GM18867 (cell line): ENCODE data around the gene ERRFI1.

ENCODE experiments used
- ATAC-seq: cut with Tn5 transposase; IDR thresholded peaks from one replicate; pipeline ENCODE4 v1.9.1; 2021; ENCODE audit warnings: mild to moderate bottlenecking, moderate library complexity; ENCODE audit not compliant: unreplicated experiment

Gene ERRFI1

GRCh38 chr1:8020032-8020431 lies 6.1 kb downstream of the ERRFI1 start:
- ATAC-seq, result no peak

- no peak for ATAC-seq
Measured at GRCh38 chr1:8019229-8019620, 6.9 kb downstream of the ERRFI1 start.

- no peak for ATAC-seq
Measured at GRCh38 chr1:8018492-8019228, 7.4 kb downstream of the ERRFI1 start.

GRCh38 chr1:8017495-8018197 lies 8.5 kb downstream of the ERRFI1 start:
- no peak for ATAC-seq

- no peak for ATAC-seq
Measured at GRCh38 chr1:8016895-8017241, 9.2 kb downstream of the ERRFI1 start.

GRCh38 chr1:8016210-8016894 lies 9.8 kb downstream of the ERRFI1 start:
- ATAC-seq, result no peak

GRCh38 chr1:8015809-8016165 lies 10.3 kb downstream of the ERRFI1 start:
- ATAC-seq, result no peak

GRCh38 chr1:8015036-8015808 lies 10.9 kb downstream of the ERRFI1 start:
- ATAC-seq, result no peak

GRCh38 chr1:8014381-8014988 lies 11.6 kb downstream of the ERRFI1 start:
- ATAC-seq, result no peak

GRCh38 chr1:8013800-8014199 lies 12.3 kb downstream of the ERRFI1 start:
- ATAC-seq, result no peak

GRCh38 chr1:8013399-8013798 lies 12.7 kb downstream of the ERRFI1 start:
- no peak for ATAC-seq

GRCh38 chr1:8012955-8013354 lies 13.2 kb downstream of the ERRFI1 start:
- no peak for ATAC-seq

- no peak for ATAC-seq
Measured at GRCh38 chr1:8011923-8012858, 13.9 kb downstream of the ERRFI1 start.

- ATAC-seq, result no peak
Measured at GRCh38 chr1:8011016-8011415, 15.1 kb downstream of the ERRFI1 start.

GRCh38 chr1:8010080-8010664 lies 15.9 kb downstream of the ERRFI1 start:
- ATAC-seq, result no peak

- ATAC-seq, result no peak
Measured at GRCh38 chr1:8009043-8010002, 16.8 kb downstream of the ERRFI1 start.

- no peak for ATAC-seq
Measured at GRCh38 chr1:8006037-8006963, 19.8 kb downstream of the ERRFI1 start.
